Measurements from ENCODE around the gene CDK2. TPM values are rescaled to one million over a fixed set of nuclear protein-coding genes. Genes with fewer than 3 reads are reported as not detected.

The CDK2 gene
- total RNA-seq, 4 donors from 2014 or later, result 13.9 to 17.2 (median 15.8) TPM

DNA sequence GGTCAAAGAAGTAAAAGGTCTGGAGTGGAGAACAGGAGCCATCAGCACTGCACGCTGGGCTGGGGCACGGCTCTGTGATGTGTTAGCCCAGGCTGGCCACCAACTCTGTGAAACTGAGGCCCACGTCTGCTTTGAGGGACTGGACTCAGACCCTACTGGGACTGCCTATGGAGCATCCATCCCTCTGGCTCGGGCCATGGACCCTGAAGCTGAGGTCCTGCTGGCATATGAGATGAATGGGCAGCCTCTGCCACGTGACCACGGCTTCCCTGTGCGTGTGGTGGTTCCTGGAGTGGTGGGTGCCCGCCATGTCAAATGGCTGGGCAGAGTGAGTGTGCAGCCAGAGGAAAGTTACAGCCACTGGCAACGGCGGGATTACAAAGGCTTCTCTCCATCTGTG, 37.6 kb downstream of the CDK2 start:
- H3K4me3 ChIP-seq (replicated peaks in 1 of 3), result no peak overlapping the region
- H3K36me3 ChIP-seq, result peaks cover 6 to 11% of the 10 kb centered on the region in 2 donors
- TF ChIP-seq CTCF (IDR thresholded peaks at IDR 0.05) (no peak), POLR2A (IDR thresholded peaks at IDR 0.05) (no peak)
- no peak overlapping the region for H3K27ac ChIP-seq
- no peaks in the 10 kb centered on the region for H3K27me3 ChIP-seq
- peaks cover 4 to 9% of the 10 kb centered on the region in 2 donors for H3K4me1 ChIP-seq
- intact Hi-C loops (cut with DNase I), result loop anchor here (5.0 kb wide), 1 partner anchor 33 kb away; no protein-coding TSS in a partner anchor
- H3K9me3 ChIP-seq, result no peaks in the 10 kb centered on the region
- no peak for DNase-seq
- 92 to 96% methylated on average over 9 of the region's 10 CpGs for WGBS, 2 donors

DNA sequence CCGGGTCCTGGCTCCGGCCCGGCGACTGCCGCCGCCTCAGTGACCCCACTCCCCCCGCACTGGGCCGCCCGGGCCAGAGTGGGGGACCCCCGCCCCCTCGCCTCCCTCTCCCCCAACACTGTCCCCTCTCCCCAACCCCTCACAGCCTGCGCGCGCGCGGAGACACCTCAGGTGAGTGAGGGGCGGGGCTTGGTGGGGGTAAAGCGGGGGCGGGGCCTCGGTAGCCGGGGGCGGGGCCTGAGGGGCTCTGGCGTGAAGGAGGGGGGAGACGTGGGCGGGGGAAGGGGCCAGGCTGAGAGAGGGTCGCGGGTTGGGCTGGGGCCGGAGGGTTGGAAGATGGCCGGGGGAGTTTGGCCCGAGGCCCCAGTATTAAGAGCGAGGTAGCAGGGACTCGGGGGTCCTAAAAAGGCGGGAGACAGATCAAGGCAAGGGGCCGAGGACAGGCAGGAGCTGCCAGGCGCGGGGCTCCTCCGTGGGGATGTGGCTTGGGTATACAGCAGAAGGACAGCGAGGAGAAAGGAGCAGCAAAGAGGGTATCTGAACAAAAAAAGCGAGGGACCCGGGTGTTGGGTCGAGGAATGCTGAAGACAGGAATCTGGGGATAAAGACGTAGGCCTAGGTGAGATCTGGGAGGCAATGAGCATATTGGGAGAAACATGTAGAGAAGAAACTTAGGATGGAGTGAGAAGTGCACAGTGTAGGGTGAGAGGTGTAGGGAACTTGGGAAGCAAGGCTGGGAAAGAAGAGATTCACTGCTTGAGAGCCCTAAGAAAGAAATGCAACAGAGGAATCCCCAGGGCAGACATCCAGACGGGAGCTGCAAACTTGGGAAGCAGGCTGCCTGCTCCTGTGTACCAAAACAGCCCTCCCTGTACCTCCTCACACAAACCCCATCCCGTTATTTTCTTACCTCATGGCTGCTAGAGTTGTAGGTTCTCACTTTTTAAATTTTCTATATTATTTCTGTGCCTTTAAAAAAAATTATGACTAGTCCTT, 41.2 kb downstream of the CDK2 start:
- intact Hi-C loops (cut with DNase I), result no loop called here
- peak overlapping the region; percentile 24 to 91 (median 65) for H3K4me3 ChIP-seq (replicated peaks in 1 of 3)
- no peaks in the 10 kb centered on the region for H3K27me3 ChIP-seq
- peaks cover 4 to 9% of the 10 kb centered on the region in 2 donors for H3K4me1 ChIP-seq
- H3K9me3 ChIP-seq, result no peaks in the 10 kb centered on the region
- TF ChIP-seq CTCF (IDR thresholded peaks at IDR 0.05) (no peak), POLR2A (IDR thresholded peaks at IDR 0.05) (no peak)
- WGBS, 2 donors, result 2 to 3% methylated on average over 22 to 28 of the region's 44 CpGs
- peak overlapping the region; percentile 96 to 98 (median 98) for H3K27ac ChIP-seq
- H3K36me3 ChIP-seq, result peaks cover 6 to 7% of the 10 kb centered on the region in 2 donors
- peak; percentile 73 to 75 for DNase-seq

- intact Hi-C loops (cut with DNase I), result no loop called here
- no peak for DNase-seq
- 72 to 78% methylated on average over 2 of the region's 2 CpGs for WGBS, 2 donors
Measured at GRCh38 chr12:56010111-56010570, 43.5 kb downstream of the CDK2 start.

DNA sequence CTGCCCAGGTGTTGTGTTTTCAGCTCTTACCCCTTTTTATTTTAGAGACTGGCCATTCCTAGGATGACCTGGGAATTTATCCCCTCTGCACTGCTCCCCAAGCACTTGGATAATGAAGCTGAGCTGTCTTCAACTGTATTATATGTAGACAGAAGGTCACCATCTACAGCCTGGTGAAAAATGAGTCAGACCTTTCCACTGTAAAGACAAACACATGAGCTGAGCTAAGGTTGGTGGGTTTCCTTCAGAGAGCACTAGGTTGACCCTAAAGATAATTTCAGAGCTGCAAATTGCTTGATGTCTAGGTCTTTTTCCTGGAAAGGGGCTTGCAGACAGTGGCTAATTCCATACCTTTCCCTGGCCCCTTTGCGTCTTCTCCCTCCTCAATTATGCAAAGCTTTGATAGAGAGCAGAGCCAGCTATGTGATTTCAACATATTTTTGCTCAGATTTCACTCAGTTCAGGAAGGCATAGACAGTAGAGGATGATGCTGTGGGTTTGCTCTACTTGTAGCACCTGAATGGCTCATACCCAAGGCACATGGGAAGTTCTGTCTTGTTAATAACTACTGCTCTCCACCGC, 45.0 kb downstream of the CDK2 start:
- WGBS, 2 donors, result 89 to 90% methylated on average over 2 of the region's 2 CpGs
- no peak for DNase-seq
- Histone ChIP-seq H3K27ac (no peak overlapping the region), H3K27me3 (no peaks in the 10 kb centered on the region), H3K36me3 (no peaks in the 10 kb centered on the region), H3K4me3 (replicated peaks in 1 of 3) (no peak overlapping the region), H3K4me1 (peaks cover 27 to 30% of the 10 kb centered on the region in 2 donors), H3K9me3 (no peaks in the 10 kb centered on the region)
- intact Hi-C loops (cut with DNase I), result no loop called here
- TF ChIP-seq CTCF (IDR thresholded peaks at IDR 0.05), result no peak
- no peak for TF ChIP-seq POLR2A (IDR thresholded peaks at IDR 0.05)

More at GRCh38 chr12:56010111-56010570, 43.5 kb downstream of the CDK2 start:
- Histone ChIP-seq H3K27me3 (no peaks in the 10 kb centered on the region), H3K9me3 (no peaks in the 10 kb centered on the region), H3K4me1 (peaks cover 27 to 28% of the 10 kb centered on the region in 2 donors), H3K36me3 (no peaks in the 10 kb centered on the region), H3K27ac (no peak overlapping the region), H3K4me3 (replicated peaks in 1 of 3) (no peak overlapping the region)
- TF ChIP-seq POLR2A (IDR thresholded peaks at IDR 0.05) (no peak), CTCF (IDR thresholded peaks at IDR 0.05) (no peak)

Data from thyroid gland (tissue), 4 donors.